Endothelial cell of umbilical vein (primary cell): ENCODE data around the gene KLC4. TPM values are rescaled to one million over a fixed set of nuclear protein-coding genes. Genes with fewer than 3 reads are reported as not detected.

Source experiments
- BruUV-seq: library from RNA; stranded (reverse); fragments of 400-500 nt; replicated peaks from 2 replicates; lab custom pipeline; 2021; lab: Mats Ljungman, UMichigan
- CTCF ChIA-PET: fragments of 300-600, 350-600 bp; sonication (Branson Sonifier 250); formaldehyde crosslinking; loops from one replicate; lab custom pipeline; 2021; ENCODE audit warnings: antibody characterized with exemption, inconsistent platforms; lab: Charles Lee
- POLR2A ChIA-PET: fragments of 300-600, 350-600 bp; sonication (Branson Sonifier 250); formaldehyde crosslinking; loops from one replicate; lab custom pipeline; 2021; ENCODE audit warnings: antibody characterized with exemption, inconsistent platforms; lab: Charles Lee
- DNase-seq: peaks from one replicate; pipeline ENCODE4 v3.0.0-alpha.2; 2011; ENCODE audit warnings: low read depth, low spot score
- FAIRE-seq: peaks from 2 replicates; lab custom pipeline; 2011; peaks lifted over from hg19 to GRCh38; lab: Jason Lieb, UNC
- H2AFZ ChIP-seq: 2 replicates; pipeline ENCODE4 v1.6.0; 2012; ENCODE audit warnings: low read depth, low read length, control low read depth, inconsistent platforms
- H3K27ac ChIP-seq: 2 replicates; pipeline ENCODE4 v1.5.1; 2011; ENCODE audit warnings: low read depth, mild to moderate bottlenecking, control low read depth, low read length, moderate library complexity; ENCODE audit not compliant: insufficient read depth
- H3K27me3 ChIP-seq, 2 experiments: 2 replicates each; pipeline versions ENCODE4 v1.6.0 to v1.6.1; 2011; ENCODE audit warnings: low read length in 2 of 2, mixed read lengths in 1 of 2; ENCODE audit not compliant: control insufficient read depth in 2 of 2, insufficient read depth in 2 of 2
- H3K36me3 ChIP-seq, 2 experiments: 2 replicates in 1 of 2; 3 replicates in 1 of 2; pipeline ENCODE4 v1.5.1; 2011; ENCODE audit warnings: low read length in 2 of 2, mild to moderate bottlenecking in 1 of 2, moderate library complexity in 1 of 2; ENCODE audit not compliant: control insufficient read depth in 2 of 2, insufficient read depth in 2 of 2; ENCODE audit errors: extremely low read depth in 1 of 2
- H3K4me1 ChIP-seq: 3 replicates; pipeline ENCODE4 v1.5.1; 2011; ENCODE audit warnings: mild to moderate bottlenecking, low read length; ENCODE audit not compliant: control insufficient read depth, insufficient read depth; ENCODE audit errors: extremely low read depth
- H3K4me2 ChIP-seq: 2 replicates; pipeline ENCODE4 v1.6.1; 2011; ENCODE audit warnings: low read length, control low read depth, mixed read lengths; ENCODE audit not compliant: insufficient read depth
- H3K4me3 ChIP-seq, 3 experiments: fragments of 200-600 bp in 1 of 3; sonication (generic), shearing (Covaris generic) in 1 of 3; replicated peaks in 1 of 3; 2 replicates each; pipeline ENCODE4 v1.5.1; 2011 to 2016; ENCODE audit warnings: control low read depth in 3 of 3, low read length in 3 of 3, mild to moderate bottlenecking in 2 of 3, inconsistent platforms in 1 of 3, low read depth in 1 of 3, moderate library complexity in 1 of 3; ENCODE audit not compliant: insufficient read depth in 1 of 3
- H3K79me2 ChIP-seq: 2 replicates; pipeline ENCODE4 v1.6.0; 2012; ENCODE audit warnings: low read length, inconsistent platforms; ENCODE audit not compliant: control insufficient read depth, insufficient read depth
- H3K9ac ChIP-seq: replicated peaks from 2 replicates; pipeline ENCODE3; 2011; ENCODE audit warnings: low read length, control low read depth; ENCODE audit not compliant: insufficient read depth; ENCODE audit errors: extremely low read depth
- H3K9me1 ChIP-seq: replicated peaks from 3 replicates; pipeline ENCODE4 v1.6.0; 2011; ENCODE audit warnings: mild to moderate bottlenecking, low read length; ENCODE audit not compliant: control insufficient read depth, insufficient read depth; ENCODE audit errors: extremely low read depth
- H3K9me3 ChIP-seq: replicated peaks from 2 replicates; pipeline ENCODE4 v1.5.1; 2012; ENCODE audit warnings: low read length, inconsistent platforms; ENCODE audit not compliant: control insufficient read depth, insufficient read depth
- H4K20me1 ChIP-seq: replicated peaks from 2 replicates; pipeline ENCODE3; 2011; ENCODE audit warnings: mild to moderate bottlenecking, low read length; ENCODE audit not compliant: control insufficient read depth, insufficient read depth; ENCODE audit errors: extremely low read depth
- CTCF ChIP-seq, 2 donors: IDR thresholded peaks; 1 replicate in 1 of 2; 2 replicates in 1 of 2; pipeline ENCODE4 v1.5.1; 2011; ENCODE audit warnings: low read length in 2 of 2, mild to moderate bottlenecking in 2 of 2, moderate library complexity in 2 of 2, control low read depth in 1 of 2, inconsistent platforms in 1 of 2, low read depth in 1 of 2; ENCODE audit not compliant: insufficient read depth in 1 of 2; ENCODE audit errors: extremely low read depth in 1 of 2
- EZH2 ChIP-seq: IDR thresholded peaks from 2 replicates; pipeline ENCODE4 v1.6.1; 2012; ENCODE audit warnings: borderline replicate concordance, low read depth, mild to moderate bottlenecking, moderate library complexity, low read length, inconsistent platforms; ENCODE audit not compliant: severe bottlenecking
- FOS ChIP-seq: IDR thresholded peaks from 2 replicates; pipeline ENCODE4 v1.6.1; 2011; ENCODE audit warnings: mild to moderate bottlenecking, low read length, moderate library complexity, borderline replicate concordance; ENCODE audit not compliant: insufficient read depth
- GATA2 ChIP-seq: IDR thresholded peaks from 2 replicates; pipeline ENCODE4 v1.7.0; 2011; ENCODE audit warnings: low read depth, mild to moderate bottlenecking, moderate library complexity, mixed read lengths, low read length; ENCODE audit not compliant: insufficient read length, insufficient read depth
- JUN ChIP-seq: IDR thresholded peaks from 2 replicates; pipeline ENCODE4 v1.6.1; 2011; ENCODE audit warnings: borderline replicate concordance, low read depth; ENCODE audit not compliant: insufficient read length, insufficient read depth
- MAX ChIP-seq: IDR thresholded peaks from 2 replicates; pipeline ENCODE4 v1.6.1; 2011; ENCODE audit not compliant: insufficient read depth, insufficient read length
- MYC ChIP-seq: IDR thresholded peaks from one replicate; pipeline ENCODE4 v1.6.1; 2011; ENCODE audit warnings: mild to moderate bottlenecking, low read depth, low read length
- POLR2A ChIP-seq: IDR thresholded peaks from 2 replicates; pipeline ENCODE4 v1.6.1; 2012; ENCODE audit warnings: low read depth, mild to moderate bottlenecking, control low read depth, low read length
- POLR2AphosphoS5 ChIP-seq: IDR thresholded peaks from 2 replicates; pipeline ENCODE4 v1.6.1; 2012; ENCODE audit warnings: low read depth, mild to moderate bottlenecking, control low read depth, low read length, moderate library complexity; ENCODE audit not compliant: insufficient read depth
- dilution Hi-C: fragments of 300-500 bp; cut with MboI; formaldehyde crosslinking; loops from one replicate; pipeline ENCODE4 v1.15.0; 2019; ENCODE audit warnings: low sequenced_read_pairs; ENCODE audit not compliant: extremely low pct_ligation_motif_present
- intact Hi-C: fragments of 100-400 bp; cut with micrococcal nuclease; formaldehyde crosslinking; loops from one replicate; pipeline ENCODE4 v1.10.0; 2022
- polyA plus RNA-seq, 4 experiments: library from polyadenylated mRNA; depleted of rRNA in 3 of 4; stranded (reverse) in 3 of 4; unstranded in 1 of 4; fragments of >200 nt; gene quantifications; 2 replicates each; pipeline versions ENCODE4 v1.2.1 to v1.2.3, GENCODE V29; 2011 to 2012; ENCODE audit warnings: missing spikeins in 1 of 4
- total RNA-seq: library from RNA; stranded (reverse); gene quantifications from 2 replicates; pipeline ENCODE4 v1.2.3, GENCODE V29; 2021

KLC4 gene
- total and polyA plus RNA-seq, 2 donors (not counting 3 experiments of a cell fraction or from before 2014, with no cell fraction given): 17.7 to 26.8 TPM

- BruUV-seq: no TSS peak
- H3K4me3 ChIP-seq: no peak overlapping the region
- DNase-seq: no peak
- ChIA-PET POLR2A (no interaction called here), CTCF (interaction anchor here (1.4 to 2.1 kb wide), 2 partner anchors 10 to 112 kb away, joined by 3 to 11 read pairs; partner anchors contain the start of gene RRP36)
- no peak overlapping the region for H3K27ac ChIP-seq
- TF ChIP-seq MYC (no peak), FOS (no peak), POLR2A (no peak), POLR2AphosphoS5 (no peak), EZH2 (no peak)
- no peaks in the 10 kb centered on the region for H3K79me2 ChIP-seq
- no peak overlapping the region for H3K9ac ChIP-seq
- H3K9me1 ChIP-seq: no peaks in the 10 kb centered on the region
- no peak overlapping the region for H3K4me2 ChIP-seq
- intact Hi-C loops: no loop called here
- H2AFZ ChIP-seq: no peak overlapping the region
- H4K20me1 ChIP-seq: no peaks in the 10 kb centered on the region
- H3K27me3 ChIP-seq: no peaks in the 10 kb centered on the region
- dilution Hi-C loops: no loop called here
- no peaks in the 10 kb centered on the region for H3K9me3 ChIP-seq
- no peak for FAIRE-seq
- no peaks in the 10 kb centered on the region for H3K4me1 ChIP-seq
- H3K36me3 ChIP-seq: peaks cover 8 to 34% of the 10 kb centered on the region in 2 experiments
Observed at GRCh38 chr6:43032326-43032725, 27.1 kb upstream of the KLC4 start.

- peaks cover 11 to 38% of the 10 kb centered on the region in 2 experiments for H3K36me3 ChIP-seq
- dilution Hi-C loops: no loop called here
- no TSS peak for BruUV-seq
Observed at GRCh38 chr6:43033496-43034189, 25.8 kb upstream of the KLC4 start.

More at GRCh38 chr6:43033496-43034189, 25.8 kb upstream of the KLC4 start:
- H3K4me2 ChIP-seq: no peak overlapping the region
- ChIA-PET POLR2A (interaction anchor here (0.9 kb wide), 1 partner anchor 11 kb away, joined by 3 read pairs; no protein-coding TSS in a partner anchor), CTCF (interaction anchor here (2.1 to 2.9 kb wide), 2 partner anchors 11 to 110 kb away, joined by 8 to 11 read pairs; partner anchors contain the start of gene RRP36)
- no peaks in the 10 kb centered on the region for H3K79me2 ChIP-seq
- TF ChIP-seq JUN (no peak), EZH2 (no peak), MYC (no peak), FOS (no peak), GATA2 (no peak), CTCF (IDR thresholded peaks at IDR 0.05; ENCODE audit: extremely low read depth in 1 of 2, insufficient read depth in 1 of 2, low read depth in 1 of 2, low read length in 2 of 2) (no peak), POLR2AphosphoS5 (no peak), MAX (no peak), POLR2A (no peak)
- no peaks in the 10 kb centered on the region for H3K4me1 ChIP-seq
- DNase-seq (no peak), FAIRE-seq (no peak)
- intact Hi-C loops: no loop called here
- no peak overlapping the region for H3K4me3 ChIP-seq
- no peak overlapping the region for H2AFZ ChIP-seq
- H3K9me1 ChIP-seq: no peaks in the 10 kb centered on the region
- H4K20me1 ChIP-seq: no peaks in the 10 kb centered on the region
- no peak overlapping the region for H3K9ac ChIP-seq
- no peaks in the 10 kb centered on the region for H3K27me3 ChIP-seq
- no peak overlapping the region for H3K27ac ChIP-seq
- no peaks in the 10 kb centered on the region for H3K9me3 ChIP-seq
